Glutamatergic neuron (in vitro differentiated cells): ENCODE measurements around the gene EFCAB5. TPM values are rescaled to one million over a fixed set of nuclear protein-coding genes. Genes with fewer than 3 reads are reported as not detected.
"Not testable (repeated sequence)": the region's sequence is repeated elsewhere in the genome, so short reads cannot be mapped to it uniquely, and the experiment has no call there.

ENCODE experiments used
- DNase-seq: peaks from one replicate; pipeline ENCODE4 v3.0.0; 2022
- H3K27ac Mint-ChIP-seq: one replicate; pipeline ENCODE4 v1.8.0; 2020; ENCODE audit warnings: mild to moderate bottlenecking, mixed read lengths, inconsistent platforms; ENCODE audit not compliant: unreplicated experiment
- H3K27me3 Mint-ChIP-seq: one replicate; pipeline ENCODE4 v1.8.0; 2020; ENCODE audit warnings: mild to moderate bottlenecking, moderate library complexity, mixed read lengths, inconsistent platforms; ENCODE audit not compliant: unreplicated experiment
- H3K36me3 Mint-ChIP-seq: one replicate; pipeline ENCODE4 v1.8.0; 2020; ENCODE audit warnings: mild to moderate bottlenecking, mixed read lengths, inconsistent platforms; ENCODE audit not compliant: unreplicated experiment
- H3K4me1 Mint-ChIP-seq: one replicate; pipeline ENCODE4 v1.8.0; 2020; ENCODE audit warnings: mild to moderate bottlenecking, low read depth, mixed read lengths, inconsistent platforms; ENCODE audit not compliant: unreplicated experiment
- H3K4me3 Mint-ChIP-seq: one replicate; pipeline ENCODE4 v1.8.0; 2020; ENCODE audit warnings: mild to moderate bottlenecking, mixed read lengths, inconsistent platforms; ENCODE audit not compliant: unreplicated experiment
- H3K9me3 Mint-ChIP-seq: one replicate; pipeline ENCODE4 v1.8.0; 2020; ENCODE audit warnings: mild to moderate bottlenecking, moderate library complexity, mixed read lengths, inconsistent platforms; ENCODE audit not compliant: unreplicated experiment
- CTCF ChIP-seq: fragments of 200-600 bp; sonication (generic); IDR thresholded peaks from one replicate; pipeline ENCODE4 v1.5.0; 2021; ENCODE audit not compliant: partially characterized antibody, unreplicated experiment
- total RNA-seq: library from RNA; stranded (reverse); fragmentation: NEBNext Ultra II Directional; extraction: Animal tissue kit (Norgen Biotek cat#: 25700); gene quantifications from one replicate; pipeline ENCODE4 v1.2.1, GENCODE V29; 2021; ENCODE audit not compliant: unreplicated experiment

The EFCAB5 gene
- total RNA-seq, 1 donor from 2014 or later, result 0.69 TPM

DNA sequence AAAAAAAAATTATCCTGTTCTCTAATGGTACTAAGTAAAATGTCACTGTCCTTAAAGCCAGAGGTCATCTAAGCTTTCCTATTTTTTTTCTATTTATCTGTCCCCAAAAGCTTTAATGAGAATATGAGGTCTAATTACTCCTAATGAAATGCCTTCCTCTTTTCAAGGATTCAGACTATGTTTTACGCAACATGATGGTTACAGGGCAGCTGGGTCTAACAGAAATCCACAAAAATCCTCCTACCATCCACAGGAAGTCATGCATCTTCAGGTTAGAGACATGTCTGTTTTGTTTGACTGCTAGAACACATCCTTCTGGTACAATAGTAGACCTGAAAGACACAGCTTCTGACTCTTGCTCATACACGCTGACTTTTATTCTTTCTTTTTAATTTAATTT is 145.5 kb downstream of the EFCAB5 start:
- DNase-seq, result no peak
- Mint-ChIP-seq H3K4me3 (no peak overlapping the region), H3K4me1 (no peaks in the 10 kb centered on the region), H3K27me3 (peaks cover 2% of the 10 kb centered on the region), H3K36me3 (peaks cover 3% of the 10 kb centered on the region), H3K9me3 (no peaks in the 10 kb centered on the region), H3K27ac (no peak overlapping the region)
- no peak for TF ChIP-seq CTCF

DNA sequence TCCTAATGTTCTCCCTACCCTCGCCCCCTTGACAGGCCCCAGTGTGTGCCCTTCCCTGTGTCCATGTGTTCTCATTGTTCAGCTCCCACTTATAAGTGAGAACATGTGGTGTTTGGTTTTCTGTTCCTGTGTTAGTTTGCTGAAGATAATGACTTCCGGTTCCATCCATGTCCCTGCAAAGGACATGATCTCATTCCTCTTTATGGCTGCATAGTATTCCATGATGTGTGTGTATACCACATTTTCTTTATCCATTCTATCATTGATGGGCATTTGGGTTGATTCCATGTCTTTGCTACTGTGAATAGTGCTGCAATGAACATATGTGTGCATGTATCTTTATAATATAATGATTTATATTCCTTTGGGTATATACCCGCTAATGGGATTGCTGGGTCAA is 146.0 kb downstream of the EFCAB5 start:
- not testable (repeated sequence) for H3K27me3 Mint-ChIP-seq, H3K4me1 Mint-ChIP-seq, H3K36me3 Mint-ChIP-seq, H3K9me3 Mint-ChIP-seq, DNase-seq, H3K4me3 Mint-ChIP-seq, H3K27ac Mint-ChIP-seq

DNA sequence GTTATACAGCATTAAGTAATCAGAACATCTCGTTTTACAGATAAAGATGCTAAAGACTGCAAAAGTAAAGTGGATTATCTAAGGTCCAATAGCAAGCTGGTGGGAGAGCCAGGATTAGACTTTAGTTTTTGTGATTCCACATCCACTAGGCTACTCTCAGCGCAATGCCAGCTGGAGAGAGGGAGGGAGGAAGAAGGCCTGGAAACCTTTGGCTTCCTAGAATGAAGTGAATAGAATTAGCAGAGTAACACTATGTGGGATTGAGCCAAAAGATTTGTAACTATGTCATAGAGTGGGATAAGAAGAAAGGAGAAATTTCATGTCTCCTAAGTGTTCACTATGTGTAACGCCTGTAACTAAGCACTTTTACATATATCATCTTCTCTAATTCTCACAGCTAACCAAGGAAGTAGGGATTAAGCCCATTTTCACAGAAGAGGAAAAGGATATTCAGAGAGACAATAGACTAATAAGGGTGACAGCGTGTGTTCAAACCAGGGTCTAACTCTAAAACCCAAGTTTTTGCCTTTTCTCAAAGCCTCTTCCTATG is 149.8 kb downstream of the EFCAB5 start:
- H3K27ac Mint-ChIP-seq, result no peak overlapping the region
- DNase-seq, result no peak

GRCh38 chr17:30091771-30092170 is 150.3 kb downstream of the EFCAB5 start:
- H3K4me1 Mint-ChIP-seq, result no peaks in the 10 kb centered on the region
- no peak for TF ChIP-seq CTCF
- H3K27ac Mint-ChIP-seq, result no peak overlapping the region
- no peaks in the 10 kb centered on the region for H3K9me3 Mint-ChIP-seq
- H3K27me3 Mint-ChIP-seq, result no peaks in the 10 kb centered on the region
- no peaks in the 10 kb centered on the region for H3K36me3 Mint-ChIP-seq
- DNase-seq, result no peak
- no peak overlapping the region for H3K4me3 Mint-ChIP-seq

More for the DNA sequence above, 149.8 kb downstream of the EFCAB5 start:
- peaks cover under 1% of the 10 kb centered on the region for H3K36me3 Mint-ChIP-seq
- no peaks in the 10 kb centered on the region for H3K4me1 Mint-ChIP-seq
- H3K27me3 Mint-ChIP-seq, result no peaks in the 10 kb centered on the region
- H3K9me3 Mint-ChIP-seq, result no peaks in the 10 kb centered on the region
- H3K4me3 Mint-ChIP-seq, result no peak overlapping the region
- TF ChIP-seq CTCF, result no peak

- no peak for TF ChIP-seq CTCF
- Mint-ChIP-seq H3K4me3 (no peak overlapping the region), H3K4me1 (no peaks in the 10 kb centered on the region), H3K27ac (no peak overlapping the region), H3K9me3 (no peaks in the 10 kb centered on the region), H3K36me3 (no peaks in the 10 kb centered on the region), H3K27me3 (no peaks in the 10 kb centered on the region)
- no peak for DNase-seq
These were observed 151.5 kb downstream of the EFCAB5 start for GRCh38 chr17:30092886-30093285.
